Stimulated activated CD4-positive, alpha-beta T cell treated with anti-CD3 and anti-CD28 coated beads, Interleukin-1b, Interleukin-23, amount 100 ng/mL, for 4 hours (primary cell): ENCODE data around the gene ADAM23.

Experiments
- DNase-seq, 2 donors: peaks; one replicate each; pipeline ENCODE4 v3.0.0-alpha.2; 2020; ENCODE audit warnings: low read depth in 2 of 2

The ADAM23 gene

GRCh38 chr2:206511283-206511682, 68.0 kb downstream of the ADAM23 start:
- no peak for DNase-seq

GRCh38 chr2:206512999-206513398, 69.7 kb downstream of the ADAM23 start:
- no peak for DNase-seq

GRCh38 chr2:206515580-206515979, 72.2 kb downstream of the ADAM23 start:
- no peak for DNase-seq

- no peak for DNase-seq
Measured at GRCh38 chr2:206518997-206519396, 75.7 kb downstream of the ADAM23 start.

GRCh38 chr2:206520450-206520849, 77.1 kb downstream of the ADAM23 start:
- DNase-seq: no peak

- no peak for DNase-seq
Measured at GRCh38 chr2:206521115-206521514, 77.8 kb downstream of the ADAM23 start.

- no peak for DNase-seq
Measured at GRCh38 chr2:206521612-206522011, 78.3 kb downstream of the ADAM23 start.

- no peak for DNase-seq
Measured at GRCh38 chr2:206526416-206526815, 83.1 kb downstream of the ADAM23 start.

- no peak for DNase-seq
Measured at GRCh38 chr2:206527153-206527552, 83.8 kb downstream of the ADAM23 start.

GRCh38 chr2:206530727-206531126, 87.4 kb downstream of the ADAM23 start:
- no peak for DNase-seq

GRCh38 chr2:206531996-206532543, 88.7 kb downstream of the ADAM23 start:
- DNase-seq: no peak

- DNase-seq: no peak
Measured at GRCh38 chr2:206533977-206534376, 90.6 kb downstream of the ADAM23 start.

- DNase-seq: no peak
Measured at GRCh38 chr2:206535260-206535986, 92.1 kb downstream of the ADAM23 start.

- DNase-seq: no peak
Measured at GRCh38 chr2:206540757-206541156, 97.4 kb downstream of the ADAM23 start.

GRCh38 chr2:206543073-206543472, 99.7 kb downstream of the ADAM23 start:
- DNase-seq: no peak

- DNase-seq: no peak
Measured at GRCh38 chr2:206548383-206548782, 105.1 kb downstream of the ADAM23 start.

- DNase-seq: no peak
Measured at GRCh38 chr2:206555721-206556120, 112.4 kb downstream of the ADAM23 start.

- DNase-seq: no peak
Measured at GRCh38 chr2:206556357-206556949, 113.1 kb downstream of the ADAM23 start.

- no peak for DNase-seq
Measured at GRCh38 chr2:206557321-206557720, 114.0 kb downstream of the ADAM23 start.

- no peak for DNase-seq
Measured at GRCh38 chr2:206558492-206558891, 115.2 kb downstream of the ADAM23 start.

GRCh38 chr2:206561962-206562361, 118.6 kb downstream of the ADAM23 start:
- DNase-seq: no peak

- DNase-seq: no peak
Measured at GRCh38 chr2:206562375-206562774, 119.0 kb downstream of the ADAM23 start.

GRCh38 chr2:206563374-206563773, 120.0 kb downstream of the ADAM23 start:
- no peak for DNase-seq
